Measurements from ENCODE around the gene FAM83E. TPM values are rescaled to one million over a fixed set of nuclear protein-coding genes. Genes with fewer than 3 reads are reported as not detected.
"Not testable (repeated sequence)": the region's sequence is repeated elsewhere in the genome, so short reads cannot be mapped to it uniquely, and the experiment has no call there.

The FAM83E gene
- polyA plus RNA-seq, 1 donor = 0.44 TPM

DNA sequence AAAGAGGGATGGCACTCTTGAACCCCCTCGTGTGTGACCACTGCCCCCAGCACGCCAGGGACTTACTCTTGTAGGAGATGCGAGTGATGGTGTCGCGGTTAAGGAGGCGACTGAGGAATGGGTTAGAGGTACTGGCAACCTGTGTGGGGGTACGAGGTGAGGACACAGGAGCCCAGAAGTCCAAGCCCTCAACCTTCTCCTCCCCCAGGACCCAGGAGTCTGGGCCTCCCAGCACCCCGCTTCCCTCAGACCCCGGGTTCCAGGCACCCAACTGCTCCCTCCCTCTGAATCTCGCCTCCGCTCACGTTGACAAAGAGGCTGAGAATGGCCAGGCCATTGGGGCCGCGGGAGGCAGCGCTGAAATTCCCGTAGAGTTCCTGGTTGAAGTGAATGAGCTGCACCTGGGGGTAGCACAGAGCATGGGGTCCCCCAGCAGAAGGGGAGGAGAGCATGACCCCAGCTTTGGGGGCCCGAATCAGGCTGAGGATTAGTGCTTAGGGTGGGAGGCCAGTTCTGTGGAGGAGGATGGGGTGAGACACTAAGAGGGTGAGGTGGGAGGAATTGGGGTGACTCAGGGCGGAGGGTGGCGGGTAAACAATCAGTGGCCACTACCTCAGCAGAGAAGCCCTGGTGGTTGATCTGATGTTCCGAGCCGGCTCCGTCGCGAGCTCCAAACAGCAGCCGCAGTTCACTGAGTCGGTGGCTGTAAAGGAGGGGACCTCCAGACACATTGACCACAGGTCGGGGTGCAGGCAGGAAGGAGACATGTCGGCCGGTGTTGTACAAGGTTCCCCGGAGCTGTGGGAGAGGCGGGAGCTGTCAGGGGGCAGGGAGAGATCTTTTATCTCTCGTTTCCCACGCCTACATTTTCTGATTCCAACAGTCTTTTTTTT lies 24.9 kb upstream of the FAM83E start:
- no peak for DNase-seq

DNA sequence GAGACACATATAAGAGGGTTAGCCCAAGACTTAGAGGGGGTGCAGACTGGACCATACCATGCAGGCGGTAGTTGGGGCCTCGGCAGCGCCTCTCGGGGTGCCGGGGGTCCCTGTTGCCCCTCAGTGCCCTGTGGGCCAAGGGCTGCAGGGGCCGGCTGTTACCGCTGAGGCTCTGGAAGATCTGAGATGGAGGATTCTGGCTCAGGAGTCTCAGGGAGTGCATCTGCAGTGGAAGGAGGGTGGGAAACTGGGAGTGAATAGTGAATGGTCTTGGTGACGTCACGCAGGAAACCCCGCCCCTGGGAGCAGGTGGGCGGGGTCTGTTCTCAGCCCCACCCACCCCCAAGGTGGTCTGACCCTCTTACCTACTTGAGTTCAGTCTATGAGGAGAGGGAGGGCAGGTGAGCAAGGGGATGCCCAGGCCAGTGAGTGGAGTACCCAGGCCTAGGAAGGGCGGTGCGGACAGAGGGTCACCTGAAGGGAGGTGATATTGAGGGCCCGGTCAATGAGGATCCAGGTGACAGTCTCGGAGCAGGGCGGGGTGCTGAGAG lies 24.0 kb upstream of the FAM83E start:
- no peak for DNase-seq

DNA sequence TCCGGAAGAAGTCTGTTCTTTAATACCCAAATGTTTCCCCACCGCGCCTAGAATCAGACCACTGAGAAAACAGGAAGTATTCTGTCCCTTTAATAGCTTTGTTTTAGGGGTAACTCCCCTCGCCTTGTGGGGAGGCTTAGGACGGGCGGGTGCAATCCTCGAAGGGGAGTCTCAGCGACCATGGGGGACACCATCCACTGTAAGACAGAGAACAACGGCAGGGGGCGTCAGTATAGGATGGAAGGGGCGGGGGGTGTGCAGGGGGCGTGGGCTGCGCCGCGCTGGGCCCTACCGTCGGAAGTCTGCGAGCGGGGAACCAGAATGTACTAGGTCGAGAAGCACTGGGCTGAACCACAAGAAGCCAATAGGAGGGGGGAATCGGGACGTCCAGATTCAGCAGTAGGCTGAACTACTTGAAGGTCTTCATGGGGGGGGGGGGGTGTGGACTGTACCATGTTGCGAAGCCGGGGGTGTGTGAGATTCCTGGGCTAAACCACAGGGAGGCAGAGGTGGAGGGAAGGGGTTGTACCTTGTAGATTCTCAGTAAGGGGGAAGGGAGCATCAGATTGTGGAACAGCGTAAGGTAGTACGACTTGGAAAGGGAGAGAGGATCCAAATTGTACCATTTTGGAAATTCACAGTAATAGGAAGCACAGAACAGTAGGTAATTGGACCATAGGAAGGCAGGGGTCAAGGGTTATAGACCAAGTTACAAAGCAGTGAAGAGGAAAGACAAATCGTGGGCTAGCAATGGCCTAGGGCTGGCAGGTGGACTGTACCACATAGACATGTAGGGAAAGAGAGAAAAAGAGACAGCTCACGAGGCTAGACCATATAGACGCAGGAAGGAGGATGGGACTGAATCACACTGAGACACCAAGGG lies 23.3 kb upstream of the FAM83E start:
- DNase-seq = peak; percentile 92

DNA sequence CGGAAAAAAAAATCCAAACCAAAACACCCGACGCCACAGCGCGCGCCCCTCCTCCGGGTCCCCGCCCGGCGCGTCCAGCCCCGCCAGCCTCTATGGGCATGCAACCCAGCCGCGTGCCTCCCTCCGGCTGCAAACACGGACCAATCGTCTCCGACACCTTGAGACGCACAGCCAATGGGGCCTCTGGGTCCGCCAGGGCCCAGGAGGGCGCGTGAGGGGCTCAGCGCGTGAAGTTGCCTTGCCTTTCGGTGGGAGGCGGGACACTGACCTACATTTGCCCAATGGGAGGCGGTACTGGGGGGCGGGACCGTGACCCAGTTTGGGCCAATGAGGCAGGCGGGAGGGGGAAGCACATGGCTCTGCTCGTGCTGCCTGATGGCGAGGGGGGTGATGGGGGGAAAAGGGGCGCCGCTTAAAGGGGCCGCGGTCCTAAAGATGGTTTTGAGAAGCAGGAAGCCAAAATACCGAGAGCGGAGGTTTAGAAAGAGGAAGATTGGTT lies 22.6 kb upstream of the FAM83E start:
- peak; percentile 98 for DNase-seq

DNA sequence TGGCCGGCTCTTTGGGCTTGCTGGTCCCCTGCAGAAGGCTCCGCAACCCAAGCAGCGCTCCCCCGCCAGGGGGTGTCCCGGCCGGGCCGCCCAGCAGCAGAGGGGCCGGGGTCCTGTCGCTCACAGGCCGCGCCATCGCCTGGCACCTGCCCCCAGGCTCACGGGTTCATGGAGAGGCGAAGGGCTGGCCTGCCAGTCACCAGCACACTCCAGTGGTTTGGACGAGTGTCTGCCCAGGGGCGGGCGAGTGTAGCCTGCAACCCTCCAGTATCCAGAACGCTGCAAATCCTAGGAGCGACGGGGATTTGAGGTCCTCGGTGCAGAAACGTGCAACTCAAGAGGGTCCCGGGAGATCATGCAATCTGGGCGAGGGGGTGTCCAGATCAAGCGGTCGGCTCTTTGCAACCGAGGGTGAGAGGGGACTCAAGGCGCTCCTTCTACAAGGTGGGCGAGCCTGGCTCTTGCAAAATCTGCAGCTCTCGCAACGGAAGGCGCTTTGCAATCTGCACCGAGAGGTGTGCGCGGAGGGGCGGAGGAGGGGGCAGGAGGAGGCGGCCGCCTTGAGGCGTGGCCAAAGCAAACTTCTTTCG lies 22.1 kb upstream of the FAM83E start, which contains the start of gene DBP:
TSS of gene DBP (minus strand) at position 521 of the 590 bp plus-strand sequence. CDS start at position 136, 385 bp downstream.
- DNase-seq = no peak

DNA sequence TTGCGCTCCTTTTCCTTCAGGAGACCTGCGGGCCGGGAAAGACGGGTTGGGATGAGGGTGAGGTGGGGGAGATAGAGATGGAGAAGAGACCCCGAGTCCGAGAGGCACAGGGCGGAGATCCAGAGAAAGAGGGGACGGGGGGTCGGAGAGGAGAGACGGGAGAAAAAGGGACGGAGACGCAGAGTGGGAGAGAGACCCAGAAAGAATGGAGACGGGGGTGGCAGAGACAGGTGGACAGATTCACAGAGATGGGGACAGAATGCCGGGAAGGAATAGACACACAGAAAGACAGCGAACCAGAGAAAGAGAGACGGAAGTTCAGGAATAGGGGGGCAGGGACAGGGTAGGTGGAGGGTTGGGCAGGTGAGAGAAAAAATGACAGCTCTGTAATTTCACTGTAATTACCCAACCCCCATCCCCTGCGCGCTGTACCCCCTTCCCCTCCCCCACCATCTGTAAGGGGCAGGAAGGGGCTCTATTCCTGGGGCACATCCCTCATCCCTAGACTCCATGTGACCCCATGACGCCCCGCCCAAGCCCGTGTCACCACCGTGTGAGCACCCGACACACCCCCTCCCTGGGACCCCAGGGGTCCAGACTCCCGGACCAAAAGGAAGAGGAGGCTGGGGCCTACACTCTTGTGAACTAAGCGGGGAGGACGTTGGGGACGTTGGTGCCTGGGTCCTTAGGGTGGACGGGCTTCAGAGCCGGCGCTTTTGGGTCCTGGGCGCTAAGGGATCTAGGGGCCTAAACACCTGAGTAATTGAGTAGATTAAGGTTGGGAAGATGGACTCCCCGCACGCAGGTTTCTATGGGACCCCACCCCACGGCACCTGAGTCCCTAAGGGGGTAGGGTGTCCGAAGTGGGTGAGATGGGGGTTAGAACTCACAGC lies 21.3 kb upstream of the FAM83E start:
- no peak for DNase-seq

DNA sequence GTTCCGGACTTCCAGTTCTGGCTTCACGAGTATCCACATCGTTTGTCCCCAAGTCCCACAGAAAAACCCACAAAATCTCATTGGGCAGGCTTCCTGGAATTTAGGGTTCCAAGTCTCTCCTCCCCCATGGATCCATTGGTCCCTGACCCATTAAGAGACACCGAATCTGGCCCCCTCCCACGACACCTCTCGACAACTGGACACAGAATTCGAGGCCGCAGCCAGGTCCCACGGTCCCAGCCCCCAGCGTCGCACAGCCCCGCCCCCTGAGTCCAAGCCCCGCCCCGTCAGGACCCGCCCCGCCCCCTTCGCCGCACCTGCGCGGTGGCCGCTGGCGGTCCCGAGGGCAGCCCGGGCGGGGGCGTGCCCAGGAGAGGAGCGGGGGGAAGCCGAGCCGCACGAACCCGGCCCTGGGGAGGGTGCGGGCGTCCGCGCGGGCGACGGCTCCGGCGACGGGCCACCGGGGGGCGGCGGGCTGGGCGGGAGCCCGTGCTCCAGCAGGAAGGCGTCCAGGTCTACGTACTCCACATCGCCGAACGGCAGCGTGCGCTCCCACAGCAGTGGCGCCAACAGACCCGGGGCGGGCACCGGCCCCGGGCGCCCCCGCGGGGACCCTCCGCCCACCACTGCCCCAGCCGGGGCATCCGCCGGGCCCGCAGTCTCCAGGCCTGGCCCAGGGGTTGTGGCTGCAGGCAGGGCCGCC lies 20.5 kb upstream of the FAM83E start:
- DNase-seq = no peak

DNA sequence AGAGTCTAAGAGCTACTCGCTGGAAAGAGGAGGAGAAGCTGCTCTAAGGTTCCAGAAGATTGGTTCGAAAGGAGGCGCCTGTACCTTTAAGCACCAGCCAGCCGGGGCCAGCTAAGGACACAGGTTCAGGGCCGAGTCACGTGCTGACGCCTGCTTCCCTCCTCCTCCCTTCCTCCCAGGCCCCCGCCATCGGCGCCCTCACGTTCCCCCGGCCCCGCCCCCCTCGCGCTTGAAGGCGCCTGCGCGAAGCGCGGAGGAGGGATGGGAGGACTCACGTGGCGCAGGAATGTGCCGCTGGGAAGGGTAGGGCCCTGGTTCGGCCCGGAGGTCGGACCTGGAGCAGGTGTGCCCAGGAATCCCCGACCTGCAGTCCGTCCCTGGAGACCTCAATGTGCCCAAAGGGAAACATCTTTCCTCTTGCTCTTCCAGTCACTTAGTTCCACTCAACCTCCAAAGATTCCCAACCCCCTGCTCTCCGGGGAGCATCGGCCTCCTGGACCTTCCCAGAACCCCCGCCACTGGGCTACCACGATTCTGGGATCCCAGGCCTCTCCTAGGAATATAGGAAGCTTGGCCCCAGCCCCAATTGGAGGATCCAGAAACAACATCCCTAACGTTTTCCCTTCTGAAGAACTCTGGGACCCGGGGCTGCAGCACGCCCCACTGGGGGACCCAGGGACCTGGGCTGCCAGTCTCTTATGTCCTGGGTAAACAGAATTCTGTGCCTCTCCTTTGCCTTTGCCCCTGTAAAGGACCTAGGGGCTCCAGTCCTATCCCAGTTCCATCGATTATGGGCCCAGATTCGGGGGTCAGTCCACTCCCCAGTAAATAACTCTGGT lies 19.8 kb upstream of the FAM83E start:
- peak; percentile 95 for DNase-seq

DNA sequence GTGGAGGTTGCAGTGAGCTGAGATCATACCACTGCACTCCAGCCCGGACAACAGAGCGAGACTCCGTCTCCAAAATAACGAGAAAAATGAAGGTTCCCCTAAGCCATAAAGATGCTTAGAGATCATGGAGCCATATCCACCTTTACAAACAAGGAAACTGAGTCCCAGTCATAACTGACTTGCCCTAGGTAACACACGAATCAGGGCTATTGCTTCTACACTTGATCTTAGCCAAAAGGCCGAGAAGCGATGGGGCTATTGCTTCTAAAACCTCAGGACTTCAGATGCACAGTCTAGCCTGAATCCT lies 19.1 kb upstream of the FAM83E start:
- DNase-seq = no peak

DNA sequence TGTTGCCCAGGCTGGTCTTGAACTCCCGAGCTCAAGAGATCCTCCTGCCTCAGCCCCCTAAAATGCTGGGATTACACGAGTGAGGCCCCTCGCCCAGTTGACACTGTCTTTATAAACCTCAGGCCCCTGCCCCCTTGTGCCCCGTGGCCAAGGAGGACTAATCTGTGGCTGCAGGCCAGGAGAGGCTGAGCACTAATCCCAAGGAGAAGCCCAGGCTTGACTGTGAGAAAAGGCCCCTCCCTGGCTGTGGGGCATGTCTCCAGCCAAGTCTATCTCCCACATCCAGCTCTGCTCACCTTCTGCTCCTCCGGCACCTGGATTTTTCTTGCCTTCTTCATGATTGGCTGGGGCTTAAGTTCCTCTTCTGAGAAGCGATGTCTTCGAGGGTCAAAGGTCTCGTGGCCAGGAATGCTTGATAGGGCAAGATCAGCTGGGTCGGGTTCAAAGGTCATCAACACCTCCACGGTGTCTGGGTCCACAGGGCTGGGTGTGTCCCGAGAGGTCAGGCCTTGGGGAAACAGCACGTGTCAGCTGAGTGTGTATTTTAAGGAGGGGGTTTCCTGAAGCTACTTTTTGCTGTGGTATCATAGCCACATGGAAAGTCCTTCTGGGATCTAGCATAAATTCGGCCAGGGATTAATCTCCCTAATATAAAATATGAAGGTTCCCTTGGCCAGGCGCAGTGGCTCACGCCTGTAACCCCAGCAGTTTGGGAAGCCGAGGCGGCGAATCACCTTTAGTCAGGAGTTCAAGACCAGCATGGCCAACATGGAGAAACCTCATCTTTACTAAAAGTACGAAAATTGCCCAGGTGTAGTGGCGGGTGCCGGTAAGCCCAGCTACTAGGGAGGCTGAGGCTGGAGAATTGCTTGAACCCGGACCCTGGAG lies 18.5 kb upstream of the FAM83E start:
- DNase-seq = no peak

DNA sequence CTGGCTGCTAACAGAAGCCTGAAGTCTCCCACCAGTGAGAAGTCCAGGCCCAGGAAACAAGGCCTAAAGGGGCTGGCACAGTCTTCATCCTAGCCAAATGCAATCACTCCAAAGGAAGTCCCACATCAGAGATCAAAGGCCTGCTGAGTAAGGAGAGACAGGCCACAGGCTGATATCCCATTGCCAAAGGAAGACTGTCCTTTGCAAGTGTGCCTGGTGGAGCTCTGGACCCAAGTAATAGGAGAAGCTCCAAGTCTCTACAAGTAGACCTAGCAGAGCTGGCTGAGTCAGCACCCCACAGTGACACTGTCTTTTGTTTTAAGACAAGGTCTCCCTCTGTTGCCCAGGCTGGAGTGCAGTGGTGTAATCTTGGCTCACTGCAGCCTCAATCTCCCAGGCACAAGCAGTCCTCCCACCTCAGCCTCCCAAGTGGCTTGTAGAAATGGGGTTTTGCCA lies 17.8 kb upstream of the FAM83E start:
- no peak for DNase-seq

DNA sequence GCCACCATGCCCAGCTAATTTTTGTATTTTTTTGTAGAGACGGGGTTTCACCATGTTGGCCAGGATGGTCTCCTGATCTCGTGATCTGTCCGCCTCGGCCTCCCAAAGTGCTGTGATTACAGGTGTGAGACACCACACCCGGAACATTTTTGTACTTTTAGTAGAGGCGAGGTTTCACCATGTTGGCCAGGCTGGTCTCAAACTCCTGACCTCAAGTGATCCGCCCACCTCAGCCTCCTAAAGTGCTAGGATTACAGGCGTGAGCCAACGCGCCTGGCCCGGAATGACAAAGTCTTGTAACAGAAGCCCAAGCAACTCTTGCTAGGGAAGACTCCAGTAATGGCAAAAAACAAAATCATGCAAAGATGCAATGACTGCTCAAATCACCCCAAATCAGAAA lies 17.4 kb upstream of the FAM83E start:
- DNase-seq = not testable (repeated sequence)

DNA sequence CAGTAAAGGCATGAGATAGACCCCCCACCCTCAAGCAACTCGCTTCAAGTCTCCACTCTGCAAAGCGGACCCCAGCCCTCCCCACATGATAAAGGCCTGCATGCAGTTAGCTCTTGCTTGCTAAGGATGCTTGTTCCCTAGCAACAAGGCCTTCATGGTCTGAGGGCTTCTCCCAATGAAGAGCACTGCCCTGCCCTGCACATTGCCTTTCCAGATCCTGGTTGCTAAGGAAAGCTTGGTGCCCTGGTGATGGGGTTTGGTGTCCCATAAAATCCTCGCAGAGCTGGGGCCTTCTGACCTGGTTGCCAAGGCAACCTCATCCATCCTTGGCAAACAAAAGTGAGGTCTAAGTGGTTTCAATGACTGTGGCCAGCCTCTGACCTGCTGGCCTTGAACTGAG lies 16.3 kb upstream of the FAM83E start:
- DNase-seq = no peak

DNA sequence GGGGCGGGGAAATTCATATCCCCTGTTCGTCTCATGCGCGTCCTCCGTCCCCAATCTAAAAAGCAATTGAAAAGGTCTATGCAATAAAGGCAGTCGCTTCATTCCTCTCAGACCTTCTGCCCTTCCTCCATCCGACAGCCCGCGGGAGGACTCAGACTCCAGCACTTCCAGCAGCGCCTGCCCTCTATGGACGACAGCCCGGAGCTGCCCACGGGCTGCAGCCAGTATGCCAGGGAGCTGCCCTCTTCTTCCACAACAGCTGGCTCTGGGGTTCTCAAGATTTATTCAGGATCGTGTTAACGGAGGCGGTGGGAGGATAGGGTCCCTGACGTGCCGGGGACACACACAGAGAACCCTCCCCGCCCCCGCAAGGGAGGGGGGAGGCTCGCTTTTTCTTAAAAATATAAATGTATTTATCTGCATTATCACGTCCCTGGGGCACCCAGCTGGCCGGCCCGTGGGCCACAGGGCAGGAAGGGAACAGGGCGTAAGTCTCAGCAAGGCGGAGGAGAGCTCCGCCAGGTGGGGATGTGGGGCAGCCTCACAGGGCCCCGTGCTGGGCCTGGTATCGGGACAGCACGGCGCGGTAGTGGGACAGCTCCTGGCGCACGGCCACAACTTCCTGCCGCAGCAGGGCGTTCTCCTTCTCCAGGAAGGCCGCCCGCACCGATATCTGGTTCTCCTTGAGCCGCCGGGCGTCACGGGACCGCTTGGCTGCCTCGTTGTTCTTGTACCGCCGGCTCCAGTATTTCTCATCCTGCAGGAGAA lies 15.6 kb upstream of the FAM83E start:
- no peak for DNase-seq

DNA sequence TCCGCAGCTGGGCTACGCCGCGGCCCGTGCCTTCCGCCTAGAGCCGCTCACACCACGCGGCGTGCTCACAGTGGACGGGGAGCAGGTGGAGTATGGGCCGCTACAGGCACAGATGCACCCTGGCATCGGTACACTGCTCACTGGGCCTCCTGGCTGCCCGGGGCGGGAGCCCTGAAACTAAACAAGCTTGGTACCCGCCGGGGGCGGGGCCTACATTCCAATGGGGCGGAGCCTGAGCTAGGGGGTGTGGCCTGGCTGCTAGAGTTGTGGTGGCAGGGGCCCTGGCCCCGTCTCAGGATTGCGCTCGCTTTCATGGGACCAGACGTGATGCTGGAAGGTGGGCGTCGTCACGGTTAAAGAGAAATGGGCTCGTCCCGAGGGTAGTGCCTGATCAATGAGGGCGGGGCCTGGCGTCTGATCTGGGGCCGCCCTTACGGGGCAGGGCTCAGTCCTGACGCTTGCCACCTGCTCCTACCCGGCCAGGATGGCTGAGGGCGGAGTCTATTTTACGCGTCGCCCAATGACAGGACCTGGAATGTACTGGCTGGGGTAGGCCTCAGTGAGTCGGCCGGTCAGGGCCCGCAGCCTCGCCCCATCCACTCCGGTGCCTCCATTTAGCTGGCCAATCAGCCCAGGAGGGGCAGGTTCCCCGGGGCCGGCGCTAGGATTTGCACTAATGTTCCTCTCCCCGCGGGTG lies 14.9 kb upstream of the FAM83E start:
- DNase-seq = no peak

DNA sequence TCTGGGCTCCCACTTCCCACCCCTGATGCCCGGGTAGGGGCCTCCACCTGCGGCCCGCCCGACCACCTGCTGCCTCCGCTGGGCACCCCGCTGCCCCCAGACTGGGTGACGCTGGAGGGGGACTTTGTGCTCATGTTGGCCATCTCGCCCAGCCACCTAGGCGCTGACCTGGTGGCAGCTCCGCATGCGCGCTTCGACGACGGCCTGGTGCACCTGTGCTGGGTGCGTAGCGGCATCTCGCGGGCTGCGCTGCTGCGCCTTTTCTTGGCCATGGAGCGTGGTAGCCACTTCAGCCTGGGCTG lies 14.4 kb upstream of the FAM83E start:
- no peak for DNase-seq

DNA sequence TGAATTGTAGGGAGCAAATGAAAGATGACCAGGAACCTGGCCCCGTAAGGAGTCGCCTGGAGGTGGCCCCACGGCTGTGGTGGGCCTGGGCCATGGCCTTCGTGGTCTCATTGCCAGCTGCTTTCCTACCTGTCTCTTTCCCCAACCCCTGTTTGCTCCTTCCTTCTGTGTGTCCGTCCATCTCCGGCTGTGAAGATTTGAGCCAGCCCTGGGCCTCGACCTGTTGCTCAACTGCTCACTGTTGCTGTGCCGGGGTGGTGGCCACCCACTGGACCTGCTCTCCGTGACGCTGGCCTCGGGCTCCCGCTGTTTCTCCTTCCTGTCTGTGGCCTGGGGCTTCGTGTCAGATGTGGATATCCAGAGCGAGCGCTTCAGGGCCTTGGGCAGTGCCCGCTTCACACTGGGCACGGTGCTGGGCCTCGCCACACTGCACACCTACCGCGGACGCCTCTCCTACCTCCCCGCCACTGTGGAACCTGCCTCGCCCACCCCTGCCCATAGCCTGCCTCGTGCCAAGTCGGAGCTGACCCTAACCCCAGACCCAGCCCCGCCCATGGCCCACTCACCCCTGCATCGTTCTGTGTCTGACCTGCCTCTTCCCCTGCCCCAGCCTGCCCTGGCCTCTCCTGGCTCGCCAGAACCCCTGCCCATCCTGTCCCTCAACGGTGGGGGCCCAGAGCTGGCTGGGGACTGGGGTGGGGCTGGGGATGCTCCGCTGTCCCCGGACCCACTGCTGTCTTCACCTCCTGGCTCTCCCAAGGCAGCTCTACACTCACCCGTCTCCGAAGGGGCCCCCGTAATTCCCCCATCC lies 13.8 kb upstream of the FAM83E start:
- no peak for DNase-seq
